GM06990 (cell line): ENCODE results near the gene ARHGAP42.

ENCODE experiments used
- DNase-seq: peaks from one replicate; pipeline ENCODE4 v3.0.0-alpha.2; 2011; ENCODE audit not compliant: insufficient read length; ENCODE audit errors: extremely low read depth
- H3K27me3 ChIP-seq: replicated peaks from 2 replicates; pipeline ENCODE4 v1.6.0; 2011; ENCODE audit warnings: low read length; ENCODE audit not compliant: control insufficient read depth, insufficient read depth
- H3K36me3 ChIP-seq: 2 replicates; pipeline ENCODE4 v1.5.1; 2011; ENCODE audit warnings: low read length; ENCODE audit not compliant: control insufficient read depth, insufficient read depth
- H3K4me3 ChIP-seq: replicated peaks from 2 replicates; pipeline ENCODE4 v1.5.1; 2011; ENCODE audit warnings: low read depth, mild to moderate bottlenecking, control low read depth, low read length
- TF ChIP-seq, protein P1 (sequence below): IDR thresholded peaks from 2 replicates; pipeline ENCODE4 v1.5.1; 2011; ENCODE audit warnings: low read length, control low read depth, mild to moderate bottlenecking, inconsistent platforms; ENCODE audit not compliant: insufficient read depth, poor library complexity, severe bottlenecking

Gene ARHGAP42

DNA sequence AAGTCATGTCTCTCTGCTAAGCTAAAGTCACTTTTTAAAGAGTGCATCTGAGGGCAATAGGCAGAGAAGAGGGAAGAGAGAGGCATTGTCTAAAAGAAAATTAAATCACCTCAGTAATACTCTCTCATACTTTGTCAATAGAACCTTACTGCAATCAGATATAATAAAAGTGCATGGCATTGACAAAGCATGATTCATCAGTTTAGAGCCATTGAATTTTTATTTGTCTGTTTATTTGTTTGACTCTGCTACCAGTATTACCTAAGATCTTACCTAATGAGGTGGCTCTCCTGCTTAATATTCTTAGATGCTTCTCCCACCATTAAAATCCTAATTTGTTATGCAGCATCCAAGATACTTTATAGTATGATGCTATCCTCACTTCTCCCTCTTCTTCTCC lies 233.5 kb downstream of the ARHGAP42 start:
- Histone ChIP-seq H3K27me3 (no peaks in the 10 kb centered on the region), H3K36me3 (no peaks in the 10 kb centered on the region), H3K4me3 (no peak overlapping the region)
- DNase-seq: no peak
- TF ChIP-seq, protein P1, sequence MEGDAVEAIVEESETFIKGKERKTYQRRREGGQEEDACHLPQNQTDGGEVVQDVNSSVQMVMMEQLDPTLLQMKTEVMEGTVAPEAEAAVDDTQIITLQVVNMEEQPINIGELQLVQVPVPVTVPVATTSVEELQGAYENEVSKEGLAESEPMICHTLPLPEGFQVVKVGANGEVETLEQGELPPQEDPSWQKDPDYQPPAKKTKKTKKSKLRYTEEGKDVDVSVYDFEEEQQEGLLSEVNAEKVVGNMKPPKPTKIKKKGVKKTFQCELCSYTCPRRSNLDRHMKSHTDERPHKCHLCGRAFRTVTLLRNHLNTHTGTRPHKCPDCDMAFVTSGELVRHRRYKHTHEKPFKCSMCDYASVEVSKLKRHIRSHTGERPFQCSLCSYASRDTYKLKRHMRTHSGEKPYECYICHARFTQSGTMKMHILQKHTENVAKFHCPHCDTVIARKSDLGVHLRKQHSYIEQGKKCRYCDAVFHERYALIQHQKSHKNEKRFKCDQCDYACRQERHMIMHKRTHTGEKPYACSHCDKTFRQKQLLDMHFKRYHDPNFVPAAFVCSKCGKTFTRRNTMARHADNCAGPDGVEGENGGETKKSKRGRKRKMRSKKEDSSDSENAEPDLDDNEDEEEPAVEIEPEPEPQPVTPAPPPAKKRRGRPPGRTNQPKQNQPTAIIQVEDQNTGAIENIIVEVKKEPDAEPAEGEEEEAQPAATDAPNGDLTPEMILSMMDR: no peak

DNA sequence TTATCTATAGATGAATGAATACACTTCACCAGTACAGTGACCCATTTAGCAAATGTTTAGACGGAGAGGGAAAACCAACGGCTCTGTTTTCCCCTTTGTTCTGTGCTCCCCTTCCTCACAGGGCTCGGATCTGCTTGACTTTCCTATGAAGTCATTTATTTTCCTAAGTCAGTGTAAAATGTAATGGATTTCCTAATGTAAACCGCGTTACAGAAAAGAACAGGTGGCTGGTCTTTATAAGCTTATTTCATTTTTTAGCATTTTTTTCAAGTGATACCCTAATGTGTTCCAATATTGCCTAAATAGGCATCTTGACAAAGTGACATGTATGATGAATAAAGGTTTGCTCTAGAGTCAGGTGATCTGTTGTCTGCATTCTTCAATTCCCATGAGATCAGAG lies 235.0 kb downstream of the ARHGAP42 start:
- Histone ChIP-seq H3K27me3 (no peaks in the 10 kb centered on the region), H3K36me3 (no peaks in the 10 kb centered on the region), H3K4me3 (no peak overlapping the region)
- no peak for DNase-seq
- TF ChIP-seq, protein P1: no peak

DNA sequence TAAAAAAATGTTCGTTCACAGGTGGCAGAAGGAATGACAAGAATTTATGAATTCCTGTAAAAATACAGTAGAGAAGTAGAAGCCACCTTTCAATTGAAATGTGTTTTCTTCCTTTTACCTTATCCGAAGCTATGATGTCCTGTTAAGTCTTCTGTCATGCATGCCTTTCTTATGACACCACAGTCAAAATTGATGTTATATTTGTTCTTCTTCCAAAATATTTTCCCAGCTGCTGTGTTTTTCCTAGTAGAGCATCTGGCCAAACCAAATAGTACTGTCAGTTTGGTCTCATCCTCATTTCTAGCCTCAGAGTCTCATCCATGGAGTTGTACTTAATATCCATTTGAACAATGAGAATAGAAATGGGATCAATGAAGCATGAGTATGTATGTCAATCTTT lies 236.5 kb downstream of the ARHGAP42 start:
- H3K36me3 ChIP-seq: no peaks in the 10 kb centered on the region
- H3K4me3 ChIP-seq: no peak overlapping the region
- TF ChIP-seq, protein P1: no peak
- no peaks in the 10 kb centered on the region for H3K27me3 ChIP-seq
- DNase-seq: no peak

DNA sequence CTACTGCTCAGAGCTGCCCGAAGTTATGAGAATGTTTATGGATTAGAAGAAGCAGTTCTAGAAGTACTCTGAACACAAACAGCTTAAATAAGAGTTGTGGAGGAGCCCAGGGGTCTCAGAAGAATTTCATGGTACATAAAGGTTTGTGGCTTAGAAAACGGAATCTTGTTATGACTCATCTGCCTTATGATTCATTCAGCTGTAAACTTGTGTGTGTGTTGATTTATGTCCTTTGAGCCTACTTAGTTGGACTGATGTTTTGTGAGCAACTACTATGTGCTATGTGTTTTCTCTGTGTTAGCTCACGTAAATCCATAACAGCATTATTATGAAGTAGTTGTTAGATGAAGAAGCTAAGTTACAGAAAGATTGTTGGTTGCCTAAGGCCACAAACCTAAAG lies 238.8 kb downstream of the ARHGAP42 start:
- no peaks in the 10 kb centered on the region for H3K36me3 ChIP-seq
- H3K27me3 ChIP-seq: no peaks in the 10 kb centered on the region
- TF ChIP-seq, protein P1: no peak
- peak; percentile 35 for DNase-seq
- no peak overlapping the region for H3K4me3 ChIP-seq

DNA sequence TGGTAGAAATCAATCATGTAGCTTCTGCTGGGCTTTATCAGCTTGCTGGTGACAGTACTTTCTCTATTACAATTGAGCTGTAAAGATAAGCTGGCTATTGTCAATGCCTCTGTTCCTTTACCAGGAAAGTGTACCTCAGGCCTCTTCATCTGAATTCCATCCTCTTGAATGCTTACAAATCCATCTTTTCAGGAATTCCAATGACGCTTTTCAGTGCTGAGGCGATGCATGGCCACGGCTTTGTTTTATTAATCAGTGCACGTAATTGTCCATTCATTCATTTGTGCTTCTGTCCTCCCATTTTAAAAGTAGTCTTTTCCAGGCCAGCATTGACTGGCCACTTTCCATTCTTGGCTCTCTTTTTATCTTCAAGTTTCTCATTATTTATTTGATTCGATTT lies 240.5 kb downstream of the ARHGAP42 start:
- H3K36me3 ChIP-seq: no peaks in the 10 kb centered on the region
- TF ChIP-seq, protein P1: no peak
- no peak for DNase-seq
- no peak overlapping the region for H3K4me3 ChIP-seq
- H3K27me3 ChIP-seq: no peaks in the 10 kb centered on the region

DNA sequence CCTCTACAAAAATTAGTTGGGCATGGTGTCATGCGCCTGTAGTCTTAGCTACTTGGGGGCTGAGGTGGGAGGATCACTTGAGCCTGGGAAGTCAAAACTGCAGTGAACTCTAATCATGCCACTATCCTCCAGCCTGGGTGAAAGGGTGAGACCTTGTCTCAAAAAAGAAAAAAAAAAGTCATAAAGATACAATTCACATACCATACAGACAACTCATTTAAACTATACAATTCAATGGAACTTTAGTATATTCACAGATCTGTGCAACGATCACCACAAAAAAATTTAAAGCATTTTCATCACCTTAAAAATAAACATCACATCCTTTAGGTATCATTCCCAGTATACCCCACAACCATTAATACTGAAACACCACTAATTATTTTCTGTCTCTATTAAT lies 241.3 kb downstream of the ARHGAP42 start:
- no peak for DNase-seq
- Histone ChIP-seq H3K4me3 (no peak overlapping the region), H3K36me3 (no peaks in the 10 kb centered on the region), H3K27me3 (no peaks in the 10 kb centered on the region)
- TF ChIP-seq, protein P1: no peak
